ENCODE data around the gene TRIM43.
"Not testable (repeated sequence)": the region's sequence is repeated elsewhere in the genome, so short reads cannot be mapped to it uniquely, and the experiment has no call there.

Gene TRIM43

DNA sequence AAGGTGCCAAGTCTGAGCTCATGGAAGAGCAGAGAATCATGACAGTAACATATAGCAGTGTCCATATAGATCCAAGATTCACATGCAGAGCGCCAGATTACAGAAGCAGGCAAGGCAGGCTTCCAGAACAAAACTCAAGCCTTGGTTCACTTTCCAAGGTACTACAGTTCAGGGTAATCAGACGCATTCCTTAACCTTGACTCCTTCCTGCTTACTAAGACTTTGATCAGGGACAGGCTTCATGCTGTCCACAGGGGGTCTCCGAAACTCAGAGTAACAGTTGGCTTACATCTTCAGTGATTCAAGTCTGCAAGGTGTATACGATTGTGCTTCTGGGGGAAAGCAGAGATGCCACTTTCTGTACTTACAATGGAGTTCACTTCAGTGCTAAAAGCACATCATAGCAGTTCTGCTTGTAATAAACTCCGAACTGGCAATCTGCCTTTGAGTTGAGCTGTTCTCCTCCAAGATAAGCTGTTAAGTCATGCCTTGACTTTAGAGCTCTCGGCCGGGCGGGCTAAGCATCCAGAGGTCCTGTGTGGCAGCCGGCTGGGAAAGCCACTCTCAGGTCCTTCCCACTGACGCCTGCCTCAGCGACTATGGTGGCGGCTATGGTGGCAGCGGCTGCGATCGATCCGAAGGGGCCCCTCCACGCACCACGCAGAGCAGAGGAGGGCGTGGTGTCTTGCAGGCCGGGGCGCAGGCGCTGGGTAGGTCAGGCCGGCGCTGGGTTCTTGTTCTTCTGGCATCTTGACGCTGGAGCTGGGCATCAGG, 48.9 kb downstream of the TRIM43 start:
- not testable (repeated sequence) for DNase-seq (ENCODE audit: low read depth); H3K4me3 ChIP-seq (ENCODE audit: low read depth, low read length)

DNA sequence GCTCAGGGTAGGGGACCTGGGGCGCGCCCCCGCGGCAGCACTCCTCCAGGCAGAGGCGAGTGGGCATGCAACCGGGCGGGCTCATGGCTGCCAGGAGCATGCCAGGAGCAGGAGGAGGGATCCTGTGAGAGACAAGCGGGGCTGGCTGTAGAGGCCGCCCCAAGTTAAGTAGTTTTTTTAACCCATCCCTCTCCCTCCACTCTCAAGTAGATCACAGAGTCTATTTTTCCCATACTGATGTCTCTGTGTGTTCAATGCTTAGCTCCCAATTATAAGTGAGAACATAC, 49.4 kb downstream of the TRIM43 start:
- DNase-seq (ENCODE audit: low read depth); H3K4me3 ChIP-seq (ENCODE audit: low read depth, low read length): not testable (repeated sequence)

DNA sequence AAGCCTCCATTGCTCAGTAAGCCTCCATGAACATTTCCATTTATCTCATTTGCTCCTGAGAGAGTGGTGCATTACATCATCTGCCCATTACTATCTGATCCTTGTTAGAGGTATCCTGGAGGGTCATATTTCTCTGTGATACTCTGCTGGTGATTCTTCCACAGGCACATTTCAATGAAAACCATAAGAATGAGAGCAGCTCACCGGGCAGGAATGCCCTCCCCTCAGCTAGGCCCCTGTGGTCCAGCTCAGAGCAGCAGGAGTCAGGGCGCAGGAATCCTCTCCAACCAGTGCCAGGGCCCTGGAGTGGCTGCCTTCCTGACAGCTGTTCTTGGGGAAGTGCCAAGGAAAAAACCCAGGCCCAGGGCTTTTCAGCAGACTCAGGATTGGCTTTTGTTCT, 50.0 kb downstream of the TRIM43 start:
- DNase-seq (ENCODE audit: low read depth); H3K4me3 ChIP-seq (ENCODE audit: low read depth, low read length): not testable (repeated sequence)

DNA sequence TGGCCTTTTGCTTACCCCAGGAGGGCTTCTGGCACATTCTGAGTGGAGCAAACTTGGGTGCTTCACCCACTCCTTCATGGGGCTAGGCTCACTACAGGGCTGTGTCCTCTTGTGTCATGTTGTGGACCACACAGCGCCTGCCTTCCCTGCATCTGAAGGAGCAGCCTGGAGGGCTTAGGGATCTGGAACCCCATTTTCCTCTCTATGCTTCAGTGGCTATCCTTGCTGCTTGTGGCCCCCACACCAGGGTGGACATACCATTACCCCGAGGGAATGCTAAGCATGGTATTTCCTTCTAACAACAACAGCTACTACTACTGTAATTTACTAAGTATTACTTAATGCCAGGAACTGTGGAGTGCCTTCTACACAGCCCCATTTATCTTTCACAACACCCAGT, 50.6 kb downstream of the TRIM43 start:
- DNase-seq (ENCODE audit: low read depth); H3K4me3 ChIP-seq (ENCODE audit: low read depth, low read length): not testable (repeated sequence)

DNA sequence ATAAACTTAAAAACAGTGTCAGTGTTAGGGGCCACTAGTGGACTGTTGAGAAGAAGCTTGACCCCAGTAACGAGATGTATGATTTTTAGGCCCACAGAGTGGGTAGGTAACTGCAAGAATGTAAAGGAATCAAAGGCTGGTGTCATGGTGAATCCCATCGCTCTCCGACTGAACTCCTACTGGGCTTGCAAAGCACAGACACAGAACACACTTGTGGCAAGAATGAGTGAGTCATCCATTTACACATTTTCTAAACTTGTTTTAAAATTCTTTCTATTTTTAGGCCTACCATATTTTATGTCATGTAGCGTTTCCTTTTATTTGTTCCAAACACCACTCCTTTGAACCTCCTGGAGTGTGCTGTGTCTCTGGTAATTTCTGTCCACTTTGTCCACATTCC, 51.1 kb downstream of the TRIM43 start:
- not testable (repeated sequence) for H3K4me3 ChIP-seq (ENCODE audit: low read depth, low read length)

DNA sequence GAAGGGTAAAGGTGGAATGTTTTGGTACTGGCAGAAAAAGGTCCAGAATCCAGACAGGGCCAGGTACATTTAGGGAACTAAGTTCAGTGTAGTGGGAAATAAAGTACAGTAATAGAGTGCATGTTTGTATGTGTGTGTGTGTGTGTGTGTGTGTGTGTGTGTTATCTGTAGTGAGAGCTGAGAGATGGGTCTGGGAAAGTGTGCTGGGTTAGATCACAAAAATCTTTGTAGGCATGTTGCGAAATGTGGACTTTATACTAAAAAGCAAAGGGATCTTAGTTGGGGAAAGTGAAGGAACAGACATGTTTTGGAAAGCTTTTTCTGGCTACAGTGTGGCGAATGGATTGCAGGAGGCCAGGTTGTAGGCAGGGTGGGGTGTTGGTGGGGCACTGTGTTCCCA, 53.5 kb downstream of the TRIM43 start:
- DNase-seq (ENCODE audit: low read depth); H3K4me3 ChIP-seq (ENCODE audit: low read depth, low read length): not testable (repeated sequence)

More for the DNA sequence above, 51.1 kb downstream of the TRIM43 start:
- DNase-seq (ENCODE audit: low read depth), result not testable (repeated sequence)

DNA sequence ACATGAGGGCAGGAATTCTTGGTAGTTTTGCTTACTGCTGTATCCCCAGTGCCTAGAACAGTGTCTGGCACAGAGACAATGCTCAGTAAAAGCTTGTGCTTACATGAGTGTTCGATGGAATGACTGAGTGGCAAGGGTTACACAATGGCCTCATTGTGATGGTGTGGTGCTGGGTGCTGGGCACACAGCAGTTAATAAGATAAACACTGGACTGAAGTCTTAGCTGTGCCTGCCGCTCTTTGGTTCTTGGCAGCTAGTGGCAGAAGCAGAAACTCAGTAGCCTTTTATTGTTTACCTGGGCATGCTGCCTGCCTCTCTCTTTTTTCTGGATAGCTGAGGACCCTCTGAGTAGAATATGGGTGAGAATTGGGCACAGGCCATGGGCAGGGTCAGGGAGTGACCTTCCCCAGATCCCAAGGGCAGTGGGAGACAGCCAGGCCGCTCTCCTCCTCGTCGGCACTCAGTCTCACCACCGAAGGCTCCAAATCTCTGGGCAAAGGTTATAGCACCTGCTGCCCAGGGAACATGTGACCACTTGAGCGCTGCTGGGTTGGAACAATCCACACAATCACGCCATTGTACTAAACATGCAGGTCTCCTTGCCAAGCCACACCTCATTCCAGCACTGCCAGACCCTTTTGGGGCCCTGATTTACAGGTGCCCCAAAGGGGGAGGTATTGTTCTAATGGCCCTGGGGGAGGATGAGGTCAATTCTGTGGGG, 54.6 kb downstream of the TRIM43 start:
- DNase-seq (ENCODE audit: low read depth); H3K4me3 ChIP-seq (ENCODE audit: low read depth, low read length): not testable (repeated sequence)

DNA sequence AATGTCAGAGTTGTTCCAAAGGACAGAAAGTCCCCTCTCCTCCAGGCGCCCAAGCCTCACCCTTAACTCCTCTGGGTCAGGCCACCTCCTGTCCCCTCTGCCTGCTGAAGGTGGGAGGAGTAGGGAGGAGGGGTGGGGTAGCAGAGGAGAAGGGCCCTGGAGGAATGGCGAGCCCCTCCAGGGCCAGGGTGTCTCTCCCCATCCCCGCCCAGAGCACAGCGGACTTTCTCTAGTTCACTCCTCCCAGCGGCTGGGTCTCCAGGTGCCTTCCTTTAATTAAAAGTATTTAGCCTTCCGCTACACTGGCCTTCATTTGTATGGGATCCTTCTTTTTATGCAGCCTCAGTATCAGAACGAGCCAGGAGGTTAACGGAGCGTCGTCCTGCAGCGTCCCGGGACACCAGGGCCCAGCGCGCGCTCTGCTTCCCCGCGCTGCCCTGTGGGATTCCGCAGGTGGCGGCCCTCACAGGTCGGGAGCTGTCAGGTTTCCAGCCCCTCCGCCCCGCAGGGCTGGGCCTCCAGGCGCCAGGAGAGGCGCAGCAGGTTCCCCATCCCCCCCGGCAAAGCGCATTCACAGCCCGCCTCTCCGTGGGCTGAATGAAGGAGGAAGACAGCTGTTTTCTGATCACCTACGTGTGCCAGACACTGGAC, 57.2 kb downstream of the TRIM43 start:
- H3K4me3 ChIP-seq (ENCODE audit: low read depth, low read length); DNase-seq (ENCODE audit: low read depth): not testable (repeated sequence)

All from NB4 (cell line).